Body of pancreas (tissue), 4 donors: Measurements from ENCODE around the gene YES1.

ENCODE experiments used
- POLR2A ChIP-seq, 3 donors: fragments of 450-650 bp; IDR thresholded peaks; one replicate each; pipeline ENCODE4 v1.6.1; 2016; ENCODE audit warnings: antibody characterized with exemption in 3 of 3, mild to moderate bottlenecking in 2 of 3
- TF ChIP-seq, protein P1 (sequence below), 7 experiments: fragments of 450-650 bp in 4 of 7; fragments of 200-600 bp in 3 of 7; sonication (generic) in 3 of 7; IDR thresholded peaks; one replicate each; pipeline ENCODE4 v1.5.1; 2016 to 2019; ENCODE audit warnings: antibody characterized with exemption in 7 of 7

DNA sequence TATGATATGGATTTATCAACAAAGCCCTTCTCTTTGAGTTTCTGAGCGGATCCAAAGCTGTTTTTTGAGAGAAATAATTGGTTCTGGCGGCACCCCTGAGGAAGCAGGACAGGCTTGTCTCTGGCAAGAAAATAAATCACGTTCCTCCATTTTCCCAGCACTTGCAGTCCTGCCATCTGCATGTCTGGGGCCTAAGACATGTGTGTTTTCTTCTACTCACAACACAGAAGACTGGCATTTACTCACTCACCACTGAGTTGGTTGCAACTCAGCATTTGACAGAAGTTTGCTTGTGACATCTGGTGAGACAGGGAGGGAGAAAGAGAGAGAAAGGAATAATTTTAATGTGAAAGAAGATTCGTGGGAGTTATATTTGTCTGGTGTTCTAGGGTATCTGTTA is 37.0 kb upstream of the YES1 start:
- TF ChIP-seq, protein P1, sequence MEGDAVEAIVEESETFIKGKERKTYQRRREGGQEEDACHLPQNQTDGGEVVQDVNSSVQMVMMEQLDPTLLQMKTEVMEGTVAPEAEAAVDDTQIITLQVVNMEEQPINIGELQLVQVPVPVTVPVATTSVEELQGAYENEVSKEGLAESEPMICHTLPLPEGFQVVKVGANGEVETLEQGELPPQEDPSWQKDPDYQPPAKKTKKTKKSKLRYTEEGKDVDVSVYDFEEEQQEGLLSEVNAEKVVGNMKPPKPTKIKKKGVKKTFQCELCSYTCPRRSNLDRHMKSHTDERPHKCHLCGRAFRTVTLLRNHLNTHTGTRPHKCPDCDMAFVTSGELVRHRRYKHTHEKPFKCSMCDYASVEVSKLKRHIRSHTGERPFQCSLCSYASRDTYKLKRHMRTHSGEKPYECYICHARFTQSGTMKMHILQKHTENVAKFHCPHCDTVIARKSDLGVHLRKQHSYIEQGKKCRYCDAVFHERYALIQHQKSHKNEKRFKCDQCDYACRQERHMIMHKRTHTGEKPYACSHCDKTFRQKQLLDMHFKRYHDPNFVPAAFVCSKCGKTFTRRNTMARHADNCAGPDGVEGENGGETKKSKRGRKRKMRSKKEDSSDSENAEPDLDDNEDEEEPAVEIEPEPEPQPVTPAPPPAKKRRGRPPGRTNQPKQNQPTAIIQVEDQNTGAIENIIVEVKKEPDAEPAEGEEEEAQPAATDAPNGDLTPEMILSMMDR (IDR thresholded peaks at IDR 0.05): no peak
- TF ChIP-seq POLR2A (IDR thresholded peaks at IDR 0.05): no peak
